ENCODE results near the gene ARHGEF3. TPM values are rescaled to one million over a fixed set of nuclear protein-coding genes. Genes with fewer than 3 reads are reported as not detected.
A peak's percentile ranks its signal among the peaks of the same experiment; 100 is the strongest.

The ARHGEF3 gene
- total RNA-seq, 2 experiments from 2014 or later = 63.0 to 66.5 TPM

- Mint-ChIP-seq H3K4me1 (ENCODE audit: low read depth) (peaks cover 63% of the 10 kb centered on the region), H3K9me3 (no peaks in the 10 kb centered on the region), H3K27ac (peak overlapping the region; percentile 67), H3K27me3 (no peaks in the 10 kb centered on the region), H3K4me3 (no peak overlapping the region), H3K36me3 (ENCODE audit: low read depth) (no peaks in the 10 kb centered on the region)
- DNase-seq (no peak), ATAC-seq (no peak)
- intact Hi-C loops (cut with micrococcal nuclease) = no loop called here
- no peak for TF ChIP-seq CTCF (IDR thresholded peaks at IDR 0.05)
- ChIA-PET POLR2A (interaction anchor here (0.6 to 2.5 kb wide), 2 partner anchors 12 to 183 kb away, joined by 3 to 14 read pairs; partner anchors contain the start of gene ARHGEF3), CTCF (interaction anchor here (0.9 to 18.2 kb wide), 10 partner anchors 10 to 180 kb away, joined by 3 to 354 read pairs (median 6); partner anchors contain the start of gene ARHGEF3)
Observed at GRCh38 chr3:56812754-56813652, 11.3 kb upstream of the ARHGEF3 start.

GRCh38 chr3:56811546-56812202, 9.9 kb upstream of the ARHGEF3 start:
- peak; percentile 53 for ATAC-seq

GRCh38 chr3:56810577-56811545, 9.1 kb upstream of the ARHGEF3 start:
- TF ChIP-seq CTCF (IDR thresholded peaks at IDR 0.05) = no peak
- CTCF ChIA-PET = interaction anchor here (0.8 to 18.2 kb wide), 12 partner anchors 8 to 182 kb away, joined by 3 to 354 read pairs (median 4); no protein-coding TSS in a partner anchor
- Mint-ChIP-seq H3K4me3 (no peak overlapping the region), H3K27me3 (no peaks in the 10 kb centered on the region), H3K27ac (peak overlapping the region; percentile 32), H3K4me1 (ENCODE audit: low read depth) (peaks cover 45% of the 10 kb centered on the region), H3K36me3 (ENCODE audit: low read depth) (no peaks in the 10 kb centered on the region), H3K9me3 (no peaks in the 10 kb centered on the region)
- ATAC-seq (peak; percentile 17), DNase-seq (no peak)
- POLR2A ChIA-PET = interaction anchor here (1.2 to 2.5 kb wide), 3 partner anchors 10 to 78 kb away, joined by 4 to 14 read pairs (median 4); partner anchors contain the start of gene ARHGEF3
- intact Hi-C loops (cut with micrococcal nuclease) = no loop called here

More at GRCh38 chr3:56811546-56812202, 9.9 kb upstream of the ARHGEF3 start:
- TF ChIP-seq CTCF (IDR thresholded peaks at IDR 0.05) = no peak
- no peak for DNase-seq
- H3K27me3 Mint-ChIP-seq = no peaks in the 10 kb centered on the region
- H3K4me3 Mint-ChIP-seq = no peak overlapping the region
- H3K9me3 Mint-ChIP-seq = no peaks in the 10 kb centered on the region
- ChIA-PET POLR2A (interaction anchor here (1.2 to 2.5 kb wide), 2 partner anchors 10 to 74 kb away, joined by 4 to 14 read pairs; partner anchors contain the start of gene ARHGEF3), CTCF (interaction anchor here (0.8 to 18.2 kb wide), 15 partner anchors 9 to 181 kb away, joined by 3 to 354 read pairs (median 4); partner anchors contain the start of gene ARHGEF3)
- H3K27ac Mint-ChIP-seq = peak overlapping the region; percentile 32
- H3K4me1 Mint-ChIP-seq (ENCODE audit: low read depth) = peaks cover 52% of the 10 kb centered on the region
- intact Hi-C loops (cut with micrococcal nuclease) = no loop called here
- H3K36me3 Mint-ChIP-seq (ENCODE audit: low read depth) = no peaks in the 10 kb centered on the region

- Mint-ChIP-seq H3K27me3 (no peaks in the 10 kb centered on the region), H3K4me1 (ENCODE audit: low read depth) (peaks cover 17% of the 10 kb centered on the region), H3K27ac (no peak overlapping the region), H3K9me3 (no peaks in the 10 kb centered on the region), H3K36me3 (ENCODE audit: low read depth) (peaks cover under 1% of the 10 kb centered on the region), H3K4me3 (no peak overlapping the region)
- ChIA-PET POLR2A (interaction anchor here (0.9 to 1.0 kb wide), 2 partner anchors 63 to 122 kb away, joined by 3 read pairs; no protein-coding TSS in a partner anchor), CTCF (interaction anchor here (1.4 to 18.2 kb wide), 4 partner anchors 9 to 186 kb away, joined by 3 to 354 read pairs (median 124); no protein-coding TSS in a partner anchor)
- DNase-seq (no peak), ATAC-seq (no peak)
- intact Hi-C loops (cut with micrococcal nuclease) = no loop called here
- TF ChIP-seq CTCF (IDR thresholded peaks at IDR 0.05) = no peak
Observed at GRCh38 chr3:56806407-56806806, 4.7 kb upstream of the ARHGEF3 start.

Measured in activated CD8-positive, alpha-beta T cell treated with anti-CD3 and anti-CD28 coated beads for 36 hours (primary cell).